NCI-H2196 treated with DMSO at 0.1 percent for 48 hours (cell line): ENCODE results near the gene SSRP1.

ENCODE experiments used
- DNase-seq: peaks from one replicate; lab custom pipeline; 2025; ENCODE audit not compliant: unreplicated experiment; lab: John Stamatoyannopoulos, UW

The SSRP1 gene

DNA sequence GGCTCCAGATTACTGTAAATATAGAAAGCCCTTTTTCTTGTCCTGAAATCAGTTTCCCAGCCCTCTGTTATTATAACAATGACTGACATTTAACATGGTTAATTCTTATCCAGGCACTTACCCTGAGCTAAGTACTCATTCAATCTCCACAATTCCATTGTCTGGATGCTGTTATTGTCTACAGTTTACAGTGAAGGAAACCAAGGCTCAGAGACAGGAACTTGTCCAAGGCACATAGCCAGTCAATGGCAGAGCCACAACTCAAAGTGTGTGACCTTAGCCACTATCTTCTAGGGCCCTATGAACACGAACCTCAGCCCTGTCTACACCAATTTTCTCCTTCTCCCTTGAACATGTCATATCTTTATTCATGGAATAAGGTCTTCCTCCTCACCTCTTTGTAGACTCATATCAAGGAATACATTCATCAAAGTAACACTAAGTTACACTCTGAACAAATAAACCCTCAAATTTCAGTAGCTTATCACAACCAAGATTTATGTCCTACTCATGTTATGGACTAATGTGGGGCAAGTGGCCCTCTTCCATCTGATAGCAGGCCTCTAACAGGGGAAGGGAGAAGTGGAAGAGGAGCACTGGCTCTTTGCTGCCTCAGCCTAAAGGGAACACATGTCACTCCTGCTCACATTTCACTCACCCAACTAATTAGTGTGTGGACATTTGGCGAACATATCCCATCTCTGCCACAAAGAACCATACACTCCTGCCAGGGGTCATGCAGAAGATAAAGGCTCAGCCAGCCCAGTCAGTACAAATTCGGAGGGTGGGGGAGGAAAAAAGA lies 59.3 kb downstream of the SSRP1 start:
- no peak for DNase-seq
